ENCODE measurements around the gene TMEM175. TPM values are rescaled to one million over a fixed set of nuclear protein-coding genes. Genes with fewer than 3 reads are reported as not detected.

The TMEM175 gene
- polyA plus RNA-seq, 1 of the 3 experiments (the other 2 are of a cell fraction): 54.2 TPM

Other genes starting within 250 kb of the TMEM175 start
- gene SLC49A3, start 243.3 kb upstream of the TMEM175 start, polyA plus RNA-seq (2012; rRNA removed): 0.05 and 0.15 TPM in 2 replicates
- 44.8 and 47.0 TPM in 2 replicates for gene PCGF3, start 226.6 kb upstream of the TMEM175 start, polyA plus RNA-seq (2012; rRNA removed)
- gene CPLX1, start 106.3 kb upstream of the TMEM175 start, polyA plus RNA-seq (2012; rRNA removed): 0.56 and 0.65 TPM in 2 replicates
- gene GAK, start 144 bp upstream of the TMEM175 start, polyA plus RNA-seq (2012; rRNA removed): 35.9 and 36.1 TPM in 2 replicates
- gene DGKQ, start 41.1 kb downstream of the TMEM175 start, polyA plus RNA-seq (2012; rRNA removed): 10.9 and 11.5 TPM in 2 replicates
- gene IDUA, start 54.6 kb downstream of the TMEM175 start, polyA plus RNA-seq (2012; rRNA removed): 24.4 and 32.1 TPM in 2 replicates
- gene SLC26A1, start 60.9 kb downstream of the TMEM175 start, polyA plus RNA-seq (2012; rRNA removed): 0.05 and 0.08 TPM in 2 replicates
- 18.9 and 22.5 TPM in 2 replicates for gene FGFRL1, start 79.2 kb downstream of the TMEM175 start, polyA plus RNA-seq (2012; rRNA removed)
- gene RNF212, start 181.1 kb downstream of the TMEM175 start, polyA plus RNA-seq (2012; rRNA removed): 7.0 and 9.3 TPM in 2 replicates
- gene SPON2, start 240.1 kb downstream of the TMEM175 start, polyA plus RNA-seq (2012; rRNA removed): 11.4 and 14.5 TPM in 2 replicates

Measured in SK-N-SH (cell line).